Measurements from ENCODE around the gene TLCD3B. TPM values are rescaled to one million over a fixed set of nuclear protein-coding genes. Genes with fewer than 3 reads are reported as not detected.

TLCD3B gene
- total RNA-seq, 1 experiment from 2014 or later: 20.9 TPM

DNA sequence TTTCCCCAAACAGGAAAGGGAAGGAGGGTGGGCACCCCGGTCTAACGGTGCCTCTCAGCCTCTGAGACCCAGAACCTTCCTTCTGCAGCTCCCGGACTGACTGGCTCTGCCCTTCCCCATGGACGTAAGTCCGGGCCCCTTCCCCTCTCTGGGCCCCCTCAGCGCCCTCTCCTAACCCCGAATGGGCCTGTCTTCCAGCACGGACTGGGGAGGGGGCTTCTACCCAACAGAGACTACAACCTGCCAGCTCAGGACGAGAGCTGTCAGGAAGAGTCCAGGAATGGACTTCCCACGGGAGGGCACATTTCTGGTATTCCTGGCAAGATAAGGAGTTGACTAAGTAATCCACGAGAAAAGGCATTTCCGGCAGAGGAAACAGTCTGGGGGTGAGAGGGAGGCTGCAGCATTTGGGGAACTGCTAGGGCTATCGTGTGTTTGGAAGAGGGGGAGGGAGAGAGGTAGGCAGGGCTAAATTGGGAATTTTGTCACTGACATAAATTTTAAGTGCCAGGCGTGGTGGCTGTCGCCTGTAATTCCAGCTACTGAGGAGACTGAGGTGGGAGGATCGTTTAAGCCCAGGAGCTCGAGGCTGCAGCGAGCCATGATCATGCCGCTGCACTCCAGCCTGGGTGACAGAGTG, 22.4 kb upstream of the TLCD3B start:
- H3K56ac ChIP-seq (ENCODE audit: insufficient read length, low read depth, low read length): no peak overlapping the region
- no peaks in the 10 kb centered on the region for H4K20me1 ChIP-seq (ENCODE audit: control insufficient read depth, insufficient read depth, insufficient read length)
- no peak overlapping the region for H3T11ph ChIP-seq (ENCODE audit: low read length)
- no peaks in the 10 kb centered on the region for H3K27me3 ChIP-seq (ENCODE audit: insufficient read depth, low read length)
- no peaks in the 10 kb centered on the region for H3K36me3 Mint-ChIP-seq (ENCODE audit: insufficient read depth in 1 of 3, low read depth in 3 of 3)
- H3K14ac ChIP-seq (ENCODE audit: insufficient read depth, low read length): no peak overlapping the region; the same call in 1 of the 2 replicates
- no peak overlapping the region for H4K91ac ChIP-seq (ENCODE audit: insufficient read length, low read depth, low read length)
- no peaks in the 10 kb centered on the region for H3K79me2 ChIP-seq (ENCODE audit: insufficient read depth, low read length)
- no peak overlapping the region for H2BK20ac ChIP-seq (ENCODE audit: low read depth, low read length, poor library complexity, severe bottlenecking)
- whole genome bisulfite sequencing (ENCODE audit: extremely low coverage, insufficient read length, low lambda C conversion rate): no CpG with 5 or more reads among the region's 19 CpGs
- H3K27ac Mint-ChIP-seq: no peak overlapping the region
- H2BK15ac ChIP-seq (ENCODE audit: low read depth, low read length): no peak overlapping the region
- H3K9me3 Mint-ChIP-seq: no peaks in the 10 kb centered on the region
- no peak overlapping the region for H2BK12ac ChIP-seq (ENCODE audit: insufficient read length, low read depth, low read length)
- H3K4me2 ChIP-seq (ENCODE audit: insufficient read depth, insufficient read length, low read length): peak overlapping the region; percentile 79
- H3K9me3 ChIP-seq (ENCODE audit: control insufficient read depth, low read depth, low read length): no peaks in the 10 kb centered on the region
- H3K9ac ChIP-seq (ENCODE audit: extremely low read depth, insufficient read length, low read length): peak overlapping the region; percentile 60
- H3K27me3 Mint-ChIP-seq (ENCODE audit: low read depth): peaks cover 16% of the 10 kb centered on the region
- H4K8ac ChIP-seq (replicated peaks; ENCODE audit: insufficient read length, low read depth, low read length): no peak overlapping the region
- H3K23me2 ChIP-seq (ENCODE audit: insufficient read length, low read depth, low read length, poor library complexity, severe bottlenecking): peaks cover 9% of the 10 kb centered on the region
- DNase-seq: no peak
- H3K18ac ChIP-seq (ENCODE audit: insufficient read length, low read depth, low read length): no peak overlapping the region
- TF ChIP-seq, protein P1, sequence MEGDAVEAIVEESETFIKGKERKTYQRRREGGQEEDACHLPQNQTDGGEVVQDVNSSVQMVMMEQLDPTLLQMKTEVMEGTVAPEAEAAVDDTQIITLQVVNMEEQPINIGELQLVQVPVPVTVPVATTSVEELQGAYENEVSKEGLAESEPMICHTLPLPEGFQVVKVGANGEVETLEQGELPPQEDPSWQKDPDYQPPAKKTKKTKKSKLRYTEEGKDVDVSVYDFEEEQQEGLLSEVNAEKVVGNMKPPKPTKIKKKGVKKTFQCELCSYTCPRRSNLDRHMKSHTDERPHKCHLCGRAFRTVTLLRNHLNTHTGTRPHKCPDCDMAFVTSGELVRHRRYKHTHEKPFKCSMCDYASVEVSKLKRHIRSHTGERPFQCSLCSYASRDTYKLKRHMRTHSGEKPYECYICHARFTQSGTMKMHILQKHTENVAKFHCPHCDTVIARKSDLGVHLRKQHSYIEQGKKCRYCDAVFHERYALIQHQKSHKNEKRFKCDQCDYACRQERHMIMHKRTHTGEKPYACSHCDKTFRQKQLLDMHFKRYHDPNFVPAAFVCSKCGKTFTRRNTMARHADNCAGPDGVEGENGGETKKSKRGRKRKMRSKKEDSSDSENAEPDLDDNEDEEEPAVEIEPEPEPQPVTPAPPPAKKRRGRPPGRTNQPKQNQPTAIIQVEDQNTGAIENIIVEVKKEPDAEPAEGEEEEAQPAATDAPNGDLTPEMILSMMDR (conservative IDR thresholded peaks at IDR 0.05): no peak
- H2BK5ac ChIP-seq (ENCODE audit: insufficient read length, low read length): no peak overlapping the region
- no peak overlapping the region for H2AFZ ChIP-seq (ENCODE audit: low read length)
- H2AK5ac ChIP-seq (ENCODE audit: insufficient read length, low read length): no peak overlapping the region
- H3K4me1 ChIP-seq (ENCODE audit: insufficient read depth, low read length): no peaks in the 10 kb centered on the region
- no peaks in the 10 kb centered on the region for H3K79me1 ChIP-seq (ENCODE audit: insufficient read depth, low read depth, low read length, poor library complexity, severe bottlenecking)
- no peak overlapping the region for H2BK120ac ChIP-seq (ENCODE audit: low read depth, low read length, poor library complexity, severe bottlenecking)
- H3K4me3 Mint-ChIP-seq: peak overlapping the region; percentile 79 to 86
- H3K27ac ChIP-seq (ENCODE audit: insufficient read length, low read depth, low read length): no peak overlapping the region
- H3K4me1 Mint-ChIP-seq: peaks cover 13 to 20% of the 10 kb centered on the region in 2 experiments
- H3K23ac ChIP-seq (ENCODE audit: insufficient read length, low read depth, low read length): no peak overlapping the region
- no peak overlapping the region for H3K4ac ChIP-seq (ENCODE audit: low read depth, low read length)
- H4K5ac ChIP-seq (ENCODE audit: insufficient read length, low read depth, low read length): no peak overlapping the region

All from H9 (cell line).